ENCODE measurements around the gene STK32B. TPM values are rescaled to one million over a fixed set of nuclear protein-coding genes. Genes with fewer than 3 reads are reported as not detected.
A peak's percentile ranks its signal among the peaks of the same experiment; 100 is the strongest.

Gene STK32B
- total RNA-seq, 2 donors from 2014 or later: 0.09 to 7.3 TPM

DNA sequence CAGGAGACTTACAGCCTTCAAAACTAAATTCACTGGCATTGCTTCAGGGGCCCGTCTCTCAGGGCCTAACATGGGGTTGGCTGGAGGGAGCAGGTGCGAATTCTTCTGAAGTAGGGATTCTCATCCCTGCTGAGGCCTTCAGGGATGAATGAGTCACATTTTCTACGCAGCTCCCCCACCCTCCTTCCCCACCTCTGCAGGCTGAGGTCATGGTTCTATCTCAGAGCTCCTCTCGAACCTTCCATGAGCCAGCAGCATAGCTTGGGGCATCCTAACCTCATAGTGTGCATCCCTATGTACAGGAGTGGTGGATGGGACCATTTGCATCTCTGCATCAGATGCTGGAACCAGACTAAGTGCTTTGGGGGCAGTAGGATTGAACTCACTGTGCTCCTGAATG lies 347.8 kb downstream of the STK32B start:
- no peaks in the 10 kb centered on the region for H3K4me1 ChIP-seq (replicated peaks)
- no peak for TF ChIP-seq POLR2AphosphoS5 (IDR thresholded peaks at IDR 0.05)
- TF ChIP-seq, protein P1, sequence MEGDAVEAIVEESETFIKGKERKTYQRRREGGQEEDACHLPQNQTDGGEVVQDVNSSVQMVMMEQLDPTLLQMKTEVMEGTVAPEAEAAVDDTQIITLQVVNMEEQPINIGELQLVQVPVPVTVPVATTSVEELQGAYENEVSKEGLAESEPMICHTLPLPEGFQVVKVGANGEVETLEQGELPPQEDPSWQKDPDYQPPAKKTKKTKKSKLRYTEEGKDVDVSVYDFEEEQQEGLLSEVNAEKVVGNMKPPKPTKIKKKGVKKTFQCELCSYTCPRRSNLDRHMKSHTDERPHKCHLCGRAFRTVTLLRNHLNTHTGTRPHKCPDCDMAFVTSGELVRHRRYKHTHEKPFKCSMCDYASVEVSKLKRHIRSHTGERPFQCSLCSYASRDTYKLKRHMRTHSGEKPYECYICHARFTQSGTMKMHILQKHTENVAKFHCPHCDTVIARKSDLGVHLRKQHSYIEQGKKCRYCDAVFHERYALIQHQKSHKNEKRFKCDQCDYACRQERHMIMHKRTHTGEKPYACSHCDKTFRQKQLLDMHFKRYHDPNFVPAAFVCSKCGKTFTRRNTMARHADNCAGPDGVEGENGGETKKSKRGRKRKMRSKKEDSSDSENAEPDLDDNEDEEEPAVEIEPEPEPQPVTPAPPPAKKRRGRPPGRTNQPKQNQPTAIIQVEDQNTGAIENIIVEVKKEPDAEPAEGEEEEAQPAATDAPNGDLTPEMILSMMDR (IDR thresholded peaks at IDR 0.05): no peak
- no peak for TF ChIP-seq POLR2A (IDR thresholded peaks at IDR 0.05)
- no peak overlapping the region for H3K27ac ChIP-seq
- H3K9me3 ChIP-seq: no peaks in the 10 kb centered on the region
- no peaks in the 10 kb centered on the region for H3K27me3 ChIP-seq (replicated peaks; ENCODE audit: insufficient read depth)
- 92% methylated on average over 4 of the region's 4 CpGs for WGBS
- H3K4me3 ChIP-seq: no peak overlapping the region
- intact Hi-C loops (cut with DNase I): no loop called here
- no peaks in the 10 kb centered on the region for H3K36me3 ChIP-seq
- DNase-seq (ENCODE audit: low spot score): no peak

DNA sequence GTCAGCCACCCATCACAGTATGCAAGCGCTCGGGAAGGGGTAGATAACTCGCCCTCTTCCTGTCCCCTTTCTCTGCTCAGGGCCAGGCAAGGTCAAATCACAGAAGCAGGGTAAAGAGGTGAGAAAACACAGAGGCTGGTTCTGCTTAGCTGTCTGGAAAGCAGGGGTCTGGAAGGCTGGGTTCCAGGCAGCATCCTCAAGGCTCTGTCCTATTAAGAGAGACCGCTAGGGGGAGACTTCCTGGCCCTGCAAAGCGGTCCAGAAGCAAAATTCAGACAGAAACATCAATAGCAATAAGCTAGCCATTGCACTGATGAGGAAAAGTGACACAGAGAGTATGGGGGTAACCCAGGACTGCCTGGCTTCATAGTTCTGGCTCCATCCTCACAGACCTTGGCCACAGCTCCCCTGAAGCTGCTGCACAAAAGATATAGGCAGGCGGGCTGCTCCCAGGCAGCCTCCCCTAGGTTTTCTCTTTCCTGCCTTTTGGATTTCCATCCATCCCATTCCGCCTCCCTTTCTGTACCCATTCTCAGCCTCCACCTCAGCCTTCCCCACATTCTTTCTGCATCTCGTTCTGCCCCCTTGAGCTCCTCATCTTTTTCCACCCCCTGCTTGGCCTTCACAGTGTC lies 348.6 kb downstream of the STK32B start:
- Histone ChIP-seq H3K4me1 (replicated peaks) (no peaks in the 10 kb centered on the region), H3K4me3 (no peak overlapping the region), H3K9me3 (no peaks in the 10 kb centered on the region), H3K36me3 (no peaks in the 10 kb centered on the region), H3K27me3 (replicated peaks; ENCODE audit: insufficient read depth) (no peaks in the 10 kb centered on the region), H3K27ac (no peak overlapping the region)
- DNase-seq (ENCODE audit: low spot score): no peak
- 60% methylated on average over 8 of the region's 8 CpGs for WGBS
- intact Hi-C loops (cut with DNase I): no loop called here
- no peak for TF ChIP-seq POLR2A (IDR thresholded peaks at IDR 0.05)
- TF ChIP-seq, protein P1 (IDR thresholded peaks at IDR 0.05): peak in 2 of 4 experiments; percentile 40

DNA sequence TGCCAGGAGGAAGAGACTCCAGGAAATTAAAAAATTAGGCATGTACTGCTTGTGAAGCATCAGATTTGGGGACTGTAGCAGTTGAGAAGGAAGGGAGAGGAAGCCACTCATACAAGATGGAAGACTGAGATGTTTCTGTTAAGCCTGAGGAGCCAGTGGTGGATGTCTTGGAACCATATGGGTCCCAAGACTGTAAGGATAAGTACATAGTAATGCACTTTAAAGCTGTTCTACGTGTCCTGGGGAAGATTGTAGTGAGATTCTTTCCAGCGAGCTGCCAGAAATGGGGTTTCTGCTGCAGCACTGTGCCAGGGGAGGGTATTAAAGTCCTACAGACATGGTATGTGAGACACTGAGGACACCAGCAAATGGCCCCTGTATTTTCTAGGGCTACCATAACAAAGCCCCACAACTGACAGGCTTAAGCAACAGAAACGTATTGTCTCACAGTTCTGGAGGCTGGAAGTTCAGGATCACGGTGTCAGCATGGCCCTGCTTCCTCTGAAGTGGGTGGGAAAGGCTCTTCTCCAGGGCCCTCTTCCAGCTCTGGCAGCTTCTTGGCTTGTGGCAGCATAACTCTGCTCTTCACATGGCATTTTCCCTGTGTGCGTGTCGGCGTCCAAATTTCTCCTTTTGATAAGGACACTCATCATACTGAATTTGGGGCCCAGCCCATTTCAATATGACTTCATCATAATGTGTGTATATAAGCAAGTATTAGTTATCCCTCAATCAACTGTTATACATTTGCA lies 352.6 kb downstream of the STK32B start:
- TF ChIP-seq, protein P1 (IDR thresholded peaks at IDR 0.05): no peak
- no peak for TF ChIP-seq POLR2AphosphoS5 (IDR thresholded peaks at IDR 0.05)
- no peak for TF ChIP-seq POLR2A (IDR thresholded peaks at IDR 0.05)
- no peaks in the 10 kb centered on the region for H3K9me3 ChIP-seq
- no peak overlapping the region for H3K4me3 ChIP-seq
- 86% methylated on average over 7 of the region's 7 CpGs for WGBS
- no peaks in the 10 kb centered on the region for H3K4me1 ChIP-seq (replicated peaks)
- no peak for DNase-seq (ENCODE audit: low spot score)
- H3K27ac ChIP-seq: no peak overlapping the region
- no peaks in the 10 kb centered on the region for H3K27me3 ChIP-seq (replicated peaks; ENCODE audit: insufficient read depth)
- H3K36me3 ChIP-seq: no peaks in the 10 kb centered on the region
- intact Hi-C loops (cut with DNase I): no loop called here

DNA sequence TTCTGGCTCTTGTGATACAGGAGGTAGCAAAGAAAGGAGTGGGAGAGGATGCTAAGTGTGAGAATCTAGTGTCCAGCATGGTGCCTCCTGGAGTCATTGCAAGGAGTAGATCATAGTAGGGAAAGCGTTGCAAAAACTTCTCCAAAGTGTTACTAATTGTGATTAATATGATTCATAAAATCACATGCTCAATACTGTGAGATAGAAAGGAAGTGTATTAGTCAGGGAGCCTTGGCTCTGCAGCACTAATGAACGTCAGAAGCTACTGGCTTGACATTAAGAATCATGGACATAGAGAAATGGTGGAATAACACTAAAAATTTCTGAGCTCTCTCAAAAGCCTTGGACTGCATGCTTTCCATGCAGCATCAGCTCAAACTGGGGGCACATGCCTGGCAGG lies 358.0 kb downstream of the STK32B start:
- H3K27me3 ChIP-seq (replicated peaks; ENCODE audit: insufficient read depth): no peaks in the 10 kb centered on the region
- no peaks in the 10 kb centered on the region for H3K36me3 ChIP-seq
- intact Hi-C loops (cut with DNase I): no loop called here
- TF ChIP-seq POLR2A (IDR thresholded peaks at IDR 0.05): no peak
- no peak for TF ChIP-seq POLR2AphosphoS5 (IDR thresholded peaks at IDR 0.05)
- TF ChIP-seq, protein P1 (IDR thresholded peaks at IDR 0.05): no peak
- no peak overlapping the region for H3K4me3 ChIP-seq
- no peak overlapping the region for H3K27ac ChIP-seq
- 61% methylated on average over 2 of the region's 2 CpGs for WGBS
- H3K4me1 ChIP-seq (replicated peaks): no peaks in the 10 kb centered on the region
- DNase-seq (ENCODE audit: low spot score): no peak
- no peaks in the 10 kb centered on the region for H3K9me3 ChIP-seq
